GM12875 (cell line): ENCODE results near the gene SORBS1.

Source experiments
- H3K4me3 ChIP-seq: one replicate; pipeline ENCODE4 v1.5.1; 2011; ENCODE audit warnings: low read depth, low read length, control low read depth
- TF ChIP-seq, protein P1 (sequence below): IDR thresholded peaks from 2 replicates; pipeline ENCODE4 v1.5.1; 2011; ENCODE audit warnings: low read depth, mild to moderate bottlenecking, control low read depth, inconsistent platforms, low read length, moderate library complexity, borderline replicate concordance; ENCODE audit not compliant: insufficient read depth

The SORBS1 gene

DNA sequence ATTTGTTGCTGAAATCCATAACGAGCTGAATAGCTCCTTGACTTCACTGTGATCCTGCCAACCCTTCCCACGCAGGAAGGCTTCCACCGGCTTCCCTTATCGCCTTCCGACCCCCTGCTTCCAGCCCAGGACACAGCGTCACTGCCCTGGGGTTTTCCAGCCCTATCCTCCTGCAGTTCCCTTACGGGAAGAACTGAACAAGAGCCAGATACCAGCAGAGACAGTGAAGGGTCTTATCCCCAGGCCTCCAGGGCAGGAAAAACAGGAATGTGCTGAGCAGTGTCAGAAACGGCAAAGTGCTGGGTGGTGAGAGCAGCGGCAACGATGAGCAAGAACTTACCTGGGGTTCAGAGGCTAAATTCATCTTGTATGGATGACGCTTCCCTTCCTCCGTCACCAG is 292.7 kb downstream of the SORBS1 start:
- TF ChIP-seq, protein P1, sequence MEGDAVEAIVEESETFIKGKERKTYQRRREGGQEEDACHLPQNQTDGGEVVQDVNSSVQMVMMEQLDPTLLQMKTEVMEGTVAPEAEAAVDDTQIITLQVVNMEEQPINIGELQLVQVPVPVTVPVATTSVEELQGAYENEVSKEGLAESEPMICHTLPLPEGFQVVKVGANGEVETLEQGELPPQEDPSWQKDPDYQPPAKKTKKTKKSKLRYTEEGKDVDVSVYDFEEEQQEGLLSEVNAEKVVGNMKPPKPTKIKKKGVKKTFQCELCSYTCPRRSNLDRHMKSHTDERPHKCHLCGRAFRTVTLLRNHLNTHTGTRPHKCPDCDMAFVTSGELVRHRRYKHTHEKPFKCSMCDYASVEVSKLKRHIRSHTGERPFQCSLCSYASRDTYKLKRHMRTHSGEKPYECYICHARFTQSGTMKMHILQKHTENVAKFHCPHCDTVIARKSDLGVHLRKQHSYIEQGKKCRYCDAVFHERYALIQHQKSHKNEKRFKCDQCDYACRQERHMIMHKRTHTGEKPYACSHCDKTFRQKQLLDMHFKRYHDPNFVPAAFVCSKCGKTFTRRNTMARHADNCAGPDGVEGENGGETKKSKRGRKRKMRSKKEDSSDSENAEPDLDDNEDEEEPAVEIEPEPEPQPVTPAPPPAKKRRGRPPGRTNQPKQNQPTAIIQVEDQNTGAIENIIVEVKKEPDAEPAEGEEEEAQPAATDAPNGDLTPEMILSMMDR: no peak
- no peak overlapping the region for H3K4me3 ChIP-seq

DNA sequence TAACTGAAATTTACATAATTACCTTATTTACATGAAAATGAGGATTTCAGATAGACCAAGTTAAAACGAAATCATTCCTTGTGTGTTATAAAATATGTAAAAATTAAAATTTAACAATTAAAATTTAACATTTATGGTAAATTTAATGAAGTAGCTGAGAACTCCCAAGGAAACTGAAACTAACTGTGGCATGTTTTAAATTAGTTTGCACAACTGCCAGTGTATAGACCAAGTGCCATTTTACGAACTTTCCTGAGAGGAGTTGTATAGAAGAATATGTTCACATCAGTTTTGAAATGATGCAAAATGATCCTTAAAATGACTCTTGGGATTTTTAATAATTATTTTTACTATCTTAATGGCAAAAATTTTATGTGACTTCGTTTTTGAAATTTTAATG is 293.9 kb downstream of the SORBS1 start:
- TF ChIP-seq, protein P1: no peak

DNA sequence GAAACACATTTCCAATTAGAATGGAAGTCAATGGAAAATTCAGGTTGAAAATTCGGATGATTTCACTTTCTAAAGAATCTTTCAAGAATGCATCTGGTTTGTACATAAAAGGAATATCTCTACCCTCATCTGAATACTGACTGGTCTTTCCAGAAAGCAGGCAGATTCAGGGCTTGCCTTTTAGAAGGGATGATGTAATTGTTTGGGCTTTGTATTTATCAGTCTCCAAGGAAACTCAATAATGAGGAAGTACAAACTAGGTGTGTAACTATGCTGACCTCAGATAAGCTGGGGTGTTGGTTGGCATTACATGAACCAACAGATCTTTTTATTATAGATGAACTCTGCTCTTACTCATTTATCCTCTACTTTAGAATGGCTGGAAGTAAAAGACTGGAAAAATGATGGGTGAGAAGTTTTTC is 294.5 kb downstream of the SORBS1 start:
- H3K4me3 ChIP-seq: no peak overlapping the region
- TF ChIP-seq, protein P1: no peak

More for the DNA sequence above, 293.9 kb downstream of the SORBS1 start:
- H3K4me3 ChIP-seq: no peak overlapping the region

GRCh38 chr10:95265572-95265971 is 295.6 kb downstream of the SORBS1 start:
- TF ChIP-seq, protein P1: no peak
- no peak overlapping the region for H3K4me3 ChIP-seq

GRCh38 chr10:95264227-95265051 is 296.7 kb downstream of the SORBS1 start:
- no peak overlapping the region for H3K4me3 ChIP-seq

GRCh38 chr10:95263864-95264226 is 297.3 kb downstream of the SORBS1 start:
- TF ChIP-seq, protein P1: no peak

More at GRCh38 chr10:95264227-95265051, 296.7 kb downstream of the SORBS1 start:
- TF ChIP-seq, protein P1: no peak

More at GRCh38 chr10:95263864-95264226, 297.3 kb downstream of the SORBS1 start:
- no peak overlapping the region for H3K4me3 ChIP-seq
